A549 (cell line): ENCODE results near the gene FOXP1.

ENCODE experiments used
- HOXB13 ChIP-seq: fragments of 250-450 bp; sonication (Bioruptor Pico); IDR thresholded peaks from 2 replicates; pipeline ENCODE4 v1.5.0; 2020; ENCODE audit warnings: low read depth, mild to moderate bottlenecking, moderate library complexity
- JUNB ChIP-seq: fragments of >200 bp; sonication (Bioruptor Twin); formaldehyde crosslinking; IDR thresholded peaks from 2 replicates; pipeline ENCODE4 v1.6.1; 2016

- TF ChIP-seq JUNB (no peak), HOXB13 (CRISPR knock-in tag) (no peak)
Measured at GRCh38 chr3:71225002-71225684, 358.4 kb downstream of the FOXP1 start.
